Measurements from ENCODE around the gene DAG1.

DAG1 gene

GRCh38 chr3:49536875-49537533 is 66.9 kb downstream of the DAG1 start:
- Histone ChIP-seq H3K27me3 (ENCODE audit: control insufficient read depth in 3 of 3, insufficient read depth in 3 of 3, low read depth in 1 of 3, low read length in 3 of 3) (no peaks in the 10 kb centered on the region), H3K9me3 (replicated peaks in 1 of 2; ENCODE audit: control insufficient read depth in 2 of 2, insufficient read depth in 1 of 2, low read depth in 1 of 2, low read length in 2 of 2) (no peaks in the 10 kb centered on the region), H2BK5ac (ENCODE audit: low read length) (no peak overlapping the region), H4K91ac (ENCODE audit: low read depth, low read length, poor library complexity) (no peak overlapping the region), H3K4me1 (ENCODE audit: control insufficient read depth in 2 of 2, insufficient read depth in 1 of 2, low read depth in 1 of 2, low read length in 2 of 2) (peaks cover 35 to 39% of the 10 kb centered on the region in 2 donors), H3K4ac (ENCODE audit: low read length) (no peak overlapping the region), H3K27ac (replicated peaks; ENCODE audit: low read length) (no peak overlapping the region), H3K36me3 (replicated peaks in 1 of 2; ENCODE audit: control insufficient read depth in 2 of 2, insufficient read depth in 2 of 2, low read length in 2 of 2) (peaks cover 16 to 21% of the 10 kb centered on the region in 2 donors), H3K79me1 (ENCODE audit: low read depth, low read length) (peaks cover 12% of the 10 kb centered on the region), H4K8ac (ENCODE audit: low read depth, low read length) (no peak overlapping the region), H2BK15ac (ENCODE audit: low read length) (no peak overlapping the region), H3K23ac (ENCODE audit: low read depth, low read length, poor library complexity) (no peak overlapping the region), H3K4me3 (ENCODE audit: low read length in 2 of 2) (no peak overlapping the region), H3K14ac (ENCODE audit: low read length) (no peak overlapping the region), H3K4me2 (ENCODE audit: insufficient read depth, low read length, poor library complexity, severe bottlenecking) (no peak overlapping the region), H2BK12ac (ENCODE audit: low read length) (no peak overlapping the region), H3K18ac (ENCODE audit: low read length) (no peak overlapping the region), H2BK120ac (ENCODE audit: low read depth, low read length) (no peak overlapping the region), H3K9ac (ENCODE audit: low read depth, low read length, poor library complexity) (no peak overlapping the region), H2AFZ (ENCODE audit: low read length) (no peak overlapping the region), H2AK5ac (ENCODE audit: low read depth, low read length) (no peak overlapping the region)
- WGBS, 2 donors (ENCODE audit: extremely low coverage in 2 of 2, insufficient read length in 2 of 2, insufficient replicate concordance in 1 of 2), result no CpG with 5 or more reads among the region's 16 CpGs
- DNase-seq (ENCODE audit: low spot score), result no peak

- H3K4me1 ChIP-seq (ENCODE audit: control insufficient read depth in 2 of 2, insufficient read depth in 1 of 2, low read depth in 1 of 2, low read length in 2 of 2), result peaks cover 28 to 30% of the 10 kb centered on the region in 2 donors
- peaks cover 3% of the 10 kb centered on the region for H3K79me1 ChIP-seq (ENCODE audit: low read depth, low read length)
- H3K23ac ChIP-seq (ENCODE audit: low read depth, low read length, poor library complexity), result peak overlapping the region; percentile 67
- DNase-seq (ENCODE audit: low spot score), result peak; percentile 95
- H2BK5ac ChIP-seq (ENCODE audit: low read length), result peak overlapping the region; percentile 55
- peak overlapping the region; percentile 91 for H3K27ac ChIP-seq (replicated peaks; ENCODE audit: low read length)
- no peaks in the 10 kb centered on the region for H3K9me3 ChIP-seq (replicated peaks in 1 of 2; ENCODE audit: control insufficient read depth in 2 of 2, insufficient read depth in 1 of 2, low read depth in 1 of 2, low read length in 2 of 2)
- peak overlapping the region; percentile 73 to 82 for H3K4me3 ChIP-seq (ENCODE audit: low read length in 2 of 2)
- peak overlapping the region; percentile 88 for H2AK5ac ChIP-seq (ENCODE audit: low read depth, low read length)
- H4K8ac ChIP-seq (ENCODE audit: low read depth, low read length), result no peak overlapping the region
- H3K18ac ChIP-seq (ENCODE audit: low read length), result peak overlapping the region; percentile 97
- peaks cover 0 to 7% (median 0%) of the 10 kb centered on the region in 3 experiments for H3K27me3 ChIP-seq (ENCODE audit: control insufficient read depth in 3 of 3, insufficient read depth in 3 of 3, low read depth in 1 of 3, low read length in 3 of 3)
- peak overlapping the region; percentile 99 for H2AFZ ChIP-seq (ENCODE audit: low read length)
- peak overlapping the region; percentile 95 for H3K4me2 ChIP-seq (ENCODE audit: insufficient read depth, low read length, poor library complexity, severe bottlenecking)
- H4K91ac ChIP-seq (ENCODE audit: low read depth, low read length, poor library complexity), result peak overlapping the region; percentile 10
- peak overlapping the region; percentile 85 for H3K9ac ChIP-seq (ENCODE audit: low read depth, low read length, poor library complexity)
- H3K14ac ChIP-seq (ENCODE audit: low read length), result peak overlapping the region; percentile 85
- no peak overlapping the region for H2BK120ac ChIP-seq (ENCODE audit: low read depth, low read length)
- H2BK15ac ChIP-seq (ENCODE audit: low read length), result peak overlapping the region; percentile 90
- peak overlapping the region; percentile 52 for H2BK12ac ChIP-seq (ENCODE audit: low read length)
- peaks cover 0 to 2% of the 10 kb centered on the region in 2 donors for H3K36me3 ChIP-seq (replicated peaks in 1 of 2; ENCODE audit: control insufficient read depth in 2 of 2, insufficient read depth in 2 of 2, low read length in 2 of 2)
- WGBS, 2 donors (ENCODE audit: extremely low coverage in 2 of 2, insufficient read length in 2 of 2, insufficient replicate concordance in 1 of 2), result no CpG with 5 or more reads among the region's 63 CpGs
- H3K4ac ChIP-seq (ENCODE audit: low read length), result peak overlapping the region; percentile 45
Observed at GRCh38 chr3:49539659-49540560, 69.8 kb downstream of the DAG1 start.

DNA sequence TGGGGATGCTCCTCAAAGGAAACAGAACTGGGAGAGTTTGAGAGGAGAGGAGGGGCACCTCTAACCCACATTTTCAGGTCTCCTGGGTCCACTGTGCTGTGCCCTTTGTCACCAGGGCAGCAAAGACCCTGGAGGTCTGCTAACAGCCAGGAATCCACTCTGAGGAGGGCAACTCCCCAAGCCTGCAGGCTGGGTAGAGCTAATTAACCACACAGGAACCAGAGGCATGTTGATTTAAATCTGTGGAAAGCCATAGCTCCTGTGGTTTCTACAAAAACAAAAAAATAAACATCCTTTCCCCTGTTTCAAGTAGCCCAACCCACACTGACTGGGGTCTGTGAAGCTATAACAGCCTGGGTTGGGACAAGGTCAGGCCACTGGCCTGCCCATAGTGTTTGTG is 82.0 kb downstream of the DAG1 start:
- no peak overlapping the region for H3K14ac ChIP-seq (ENCODE audit: low read length)
- no peak overlapping the region for H3K23ac ChIP-seq (ENCODE audit: low read depth, low read length, poor library complexity)
- no peaks in the 10 kb centered on the region for H3K79me1 ChIP-seq (ENCODE audit: low read depth, low read length)
- no peak overlapping the region for H4K91ac ChIP-seq (ENCODE audit: low read depth, low read length, poor library complexity)
- H4K8ac ChIP-seq (ENCODE audit: low read depth, low read length), result no peak overlapping the region
- H2BK5ac ChIP-seq (ENCODE audit: low read length), result no peak overlapping the region
- H3K4me3 ChIP-seq (ENCODE audit: low read length in 2 of 2), result no peak overlapping the region
- no peak overlapping the region for H2BK15ac ChIP-seq (ENCODE audit: low read length)
- no peak for DNase-seq (ENCODE audit: low spot score)
- H3K18ac ChIP-seq (ENCODE audit: low read length), result no peak overlapping the region
- no peak overlapping the region for H3K4ac ChIP-seq (ENCODE audit: low read length)
- peaks cover 0 to 5% (median 5%) of the 10 kb centered on the region in 3 experiments for H3K27me3 ChIP-seq (ENCODE audit: control insufficient read depth in 3 of 3, insufficient read depth in 3 of 3, low read depth in 1 of 3, low read length in 3 of 3)
- H3K9ac ChIP-seq (ENCODE audit: low read depth, low read length, poor library complexity), result no peak overlapping the region
- H2AK5ac ChIP-seq (ENCODE audit: low read depth, low read length), result no peak overlapping the region
- no peak overlapping the region for H3K4me2 ChIP-seq (ENCODE audit: insufficient read depth, low read length, poor library complexity, severe bottlenecking)
- no peak overlapping the region for H2BK120ac ChIP-seq (ENCODE audit: low read depth, low read length)
- peaks cover 6 to 22% of the 10 kb centered on the region in 2 donors for H3K4me1 ChIP-seq (ENCODE audit: control insufficient read depth in 2 of 2, insufficient read depth in 1 of 2, low read depth in 1 of 2, low read length in 2 of 2)
- no peak overlapping the region for H2BK12ac ChIP-seq (ENCODE audit: low read length)
- H3K27ac ChIP-seq (replicated peaks; ENCODE audit: low read length), result no peak overlapping the region
- no peak overlapping the region for H2AFZ ChIP-seq (ENCODE audit: low read length)
- H3K9me3 ChIP-seq (replicated peaks in 1 of 2; ENCODE audit: control insufficient read depth in 2 of 2, insufficient read depth in 1 of 2, low read depth in 1 of 2, low read length in 2 of 2), result no peaks in the 10 kb centered on the region
- no peaks in the 10 kb centered on the region for H3K36me3 ChIP-seq (replicated peaks in 1 of 2; ENCODE audit: control insufficient read depth in 2 of 2, insufficient read depth in 2 of 2, low read length in 2 of 2)

DNA sequence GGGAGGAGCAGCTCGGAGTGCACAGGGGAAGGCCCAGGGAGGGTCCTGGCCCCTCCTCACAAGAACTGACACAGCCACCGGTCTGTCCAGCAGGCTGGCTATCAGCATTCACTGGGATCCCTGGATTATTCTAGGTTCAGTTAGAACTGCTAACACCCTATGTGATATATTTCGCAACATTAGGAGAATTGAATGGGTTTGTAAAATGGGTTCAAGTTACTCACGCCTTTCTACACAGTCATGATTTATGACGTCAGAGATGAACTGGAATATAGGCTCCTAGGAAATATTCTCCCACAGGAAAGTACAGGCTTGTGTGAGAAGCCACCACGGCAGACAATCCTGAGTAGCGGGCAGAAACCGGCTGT is 83.2 kb downstream of the DAG1 start:
- Histone ChIP-seq H3K79me1 (ENCODE audit: low read depth, low read length) (no peaks in the 10 kb centered on the region), H3K4me1 (ENCODE audit: control insufficient read depth in 2 of 2, insufficient read depth in 1 of 2, low read depth in 1 of 2, low read length in 2 of 2) (peaks cover 6 to 19% of the 10 kb centered on the region in 2 donors), H2BK5ac (ENCODE audit: low read length) (no peak overlapping the region), H3K9ac (ENCODE audit: low read depth, low read length, poor library complexity) (no peak overlapping the region), H3K27ac (replicated peaks; ENCODE audit: low read length) (no peak overlapping the region), H4K91ac (ENCODE audit: low read depth, low read length, poor library complexity) (no peak overlapping the region), H2AFZ (ENCODE audit: low read length) (peak overlapping the region; percentile 98), H3K9me3 (replicated peaks in 1 of 2; ENCODE audit: control insufficient read depth in 2 of 2, insufficient read depth in 1 of 2, low read depth in 1 of 2, low read length in 2 of 2) (no peaks in the 10 kb centered on the region), H2BK15ac (ENCODE audit: low read length) (no peak overlapping the region), H3K4ac (ENCODE audit: low read length) (no peak overlapping the region), H2BK120ac (ENCODE audit: low read depth, low read length) (no peak overlapping the region), H2BK12ac (ENCODE audit: low read length) (no peak overlapping the region), H3K14ac (ENCODE audit: low read length) (no peak overlapping the region), H3K4me2 (ENCODE audit: insufficient read depth, low read length, poor library complexity, severe bottlenecking) (peak overlapping the region; percentile 84), H3K23ac (ENCODE audit: low read depth, low read length, poor library complexity) (no peak overlapping the region), H3K4me3 (ENCODE audit: low read length in 2 of 2) (peak overlapping the region; percentile 55 to 84), H3K27me3 (ENCODE audit: control insufficient read depth in 3 of 3, insufficient read depth in 3 of 3, low read depth in 1 of 3, low read length in 3 of 3) (peaks cover 0 to 5% (median under 1%) of the 10 kb centered on the region in 3 experiments), H3K18ac (ENCODE audit: low read length) (peak overlapping the region; percentile 78), H3K36me3 (replicated peaks in 1 of 2; ENCODE audit: control insufficient read depth in 2 of 2, insufficient read depth in 2 of 2, low read length in 2 of 2) (no peaks in the 10 kb centered on the region), H4K8ac (ENCODE audit: low read depth, low read length) (no peak overlapping the region), H2AK5ac (ENCODE audit: low read depth, low read length) (no peak overlapping the region)
- no peak for DNase-seq (ENCODE audit: low spot score)
- WGBS, 2 donors (ENCODE audit: extremely low coverage in 2 of 2, insufficient read length in 2 of 2, insufficient replicate concordance in 1 of 2), result no CpG with 5 or more reads among the region's 8 CpGs
